GM13976 (cell line): ENCODE data around the gene AKAP8L.
"Not testable (repeated sequence)": the region's sequence is repeated elsewhere in the genome, so short reads cannot be mapped to it uniquely, and the experiment has no call there.

Source experiments
- DNase-seq: peaks from one replicate; pipeline ENCODE4 v3.0.0; 2012; ENCODE audit warnings: low spot score
- in situ Hi-C: fragments of 300-500 bp; cut with MboI; formaldehyde crosslinking; loops from one replicate; pipeline ENCODE4 v1.12.0; 2022; ENCODE audit warnings: low sequenced_read_pairs, mixed read lengths, inconsistent platforms; ENCODE audit not compliant: unreplicated experiment
- TF ChIP-seq, protein P1 (sequence below): IDR thresholded peaks from 2 replicates; pipeline ENCODE4 v1.5.1; 2012; ENCODE audit warnings: borderline replicate concordance, mild to moderate bottlenecking; ENCODE audit not compliant: insufficient read depth; ENCODE audit errors: extremely low read depth, missing control alignments, control extremely low read depth

AKAP8L gene

DNA sequence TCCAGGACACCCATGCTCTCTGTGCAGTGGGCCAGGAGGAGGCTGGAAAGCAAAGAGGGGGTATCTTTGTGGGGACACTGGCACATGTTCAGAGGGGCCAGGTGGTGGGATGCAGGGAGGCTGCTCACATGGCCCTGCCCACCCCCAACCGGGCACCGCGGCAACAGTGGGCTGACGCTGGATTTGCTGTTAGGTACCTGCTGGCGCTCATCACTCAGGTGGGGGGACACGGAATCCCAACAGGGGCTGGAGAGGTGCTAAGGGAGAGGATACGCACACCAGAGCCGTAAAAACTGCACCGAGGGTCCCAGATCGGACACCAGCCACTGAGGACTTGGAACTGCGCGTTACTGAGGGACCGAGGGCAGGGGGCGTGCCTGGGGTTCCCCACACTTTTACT lies 19.2 kb downstream of the AKAP8L start:
- in situ Hi-C loops: no loop called here
- TF ChIP-seq, protein P1, sequence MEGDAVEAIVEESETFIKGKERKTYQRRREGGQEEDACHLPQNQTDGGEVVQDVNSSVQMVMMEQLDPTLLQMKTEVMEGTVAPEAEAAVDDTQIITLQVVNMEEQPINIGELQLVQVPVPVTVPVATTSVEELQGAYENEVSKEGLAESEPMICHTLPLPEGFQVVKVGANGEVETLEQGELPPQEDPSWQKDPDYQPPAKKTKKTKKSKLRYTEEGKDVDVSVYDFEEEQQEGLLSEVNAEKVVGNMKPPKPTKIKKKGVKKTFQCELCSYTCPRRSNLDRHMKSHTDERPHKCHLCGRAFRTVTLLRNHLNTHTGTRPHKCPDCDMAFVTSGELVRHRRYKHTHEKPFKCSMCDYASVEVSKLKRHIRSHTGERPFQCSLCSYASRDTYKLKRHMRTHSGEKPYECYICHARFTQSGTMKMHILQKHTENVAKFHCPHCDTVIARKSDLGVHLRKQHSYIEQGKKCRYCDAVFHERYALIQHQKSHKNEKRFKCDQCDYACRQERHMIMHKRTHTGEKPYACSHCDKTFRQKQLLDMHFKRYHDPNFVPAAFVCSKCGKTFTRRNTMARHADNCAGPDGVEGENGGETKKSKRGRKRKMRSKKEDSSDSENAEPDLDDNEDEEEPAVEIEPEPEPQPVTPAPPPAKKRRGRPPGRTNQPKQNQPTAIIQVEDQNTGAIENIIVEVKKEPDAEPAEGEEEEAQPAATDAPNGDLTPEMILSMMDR: no peak
- DNase-seq: no peak

DNA sequence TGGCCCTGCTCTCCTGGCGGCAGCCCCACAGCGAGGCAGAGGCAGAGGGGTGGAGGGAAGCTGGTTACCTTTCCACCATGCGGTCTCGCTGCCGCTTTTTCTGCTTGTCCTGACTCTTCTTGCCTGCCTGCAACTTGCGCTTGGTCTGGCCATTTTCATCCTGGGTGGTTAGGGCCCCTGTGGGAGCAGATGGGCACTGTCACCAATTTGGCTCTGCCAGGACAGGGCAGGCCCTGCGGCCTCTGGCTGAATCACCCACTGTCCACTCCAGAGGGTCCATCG lies 19.6 kb downstream of the AKAP8L start:
- in situ Hi-C loops: no loop called here
- no peak for DNase-seq
- TF ChIP-seq, protein P1: no peak

DNA sequence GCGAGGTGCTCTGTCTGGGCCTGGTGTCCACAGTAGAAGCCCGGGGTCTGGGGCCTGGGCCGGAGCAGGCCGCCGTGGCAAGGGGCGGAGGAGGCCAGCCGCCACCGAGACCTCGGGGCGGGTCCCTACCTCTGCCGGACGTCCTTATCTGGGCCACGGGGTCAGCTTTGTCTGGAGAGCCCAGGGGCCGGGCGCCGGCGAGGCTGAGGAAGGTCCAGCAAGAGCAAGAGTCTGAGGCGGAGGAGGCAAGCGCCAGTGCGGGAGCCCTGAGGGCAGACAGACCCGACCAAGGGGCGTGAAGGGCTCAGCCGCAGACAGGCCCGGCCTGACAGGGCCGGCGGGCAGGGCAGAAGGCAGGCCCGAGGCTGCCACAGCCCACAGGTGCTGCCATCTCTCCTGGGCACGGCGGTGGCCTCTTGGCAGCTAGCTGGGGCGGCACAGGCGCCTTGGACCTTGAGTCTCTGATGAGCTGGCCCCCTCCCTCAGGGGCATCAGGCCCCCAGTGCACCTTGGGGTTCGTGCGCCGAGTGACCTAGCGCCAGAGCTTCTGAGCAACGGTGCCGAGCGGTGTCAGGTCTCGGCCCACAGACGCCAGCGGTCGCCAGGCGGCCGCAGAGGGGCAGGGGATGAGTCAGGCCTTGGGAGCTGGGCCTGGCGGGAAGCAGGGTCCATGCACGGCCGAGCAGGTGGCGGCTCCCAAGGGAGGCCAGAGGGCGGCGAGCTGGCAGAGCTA lies 20.1 kb downstream of the AKAP8L start:
- TF ChIP-seq, protein P1: no peak
- DNase-seq: no peak
- in situ Hi-C loops: no loop called here

DNA sequence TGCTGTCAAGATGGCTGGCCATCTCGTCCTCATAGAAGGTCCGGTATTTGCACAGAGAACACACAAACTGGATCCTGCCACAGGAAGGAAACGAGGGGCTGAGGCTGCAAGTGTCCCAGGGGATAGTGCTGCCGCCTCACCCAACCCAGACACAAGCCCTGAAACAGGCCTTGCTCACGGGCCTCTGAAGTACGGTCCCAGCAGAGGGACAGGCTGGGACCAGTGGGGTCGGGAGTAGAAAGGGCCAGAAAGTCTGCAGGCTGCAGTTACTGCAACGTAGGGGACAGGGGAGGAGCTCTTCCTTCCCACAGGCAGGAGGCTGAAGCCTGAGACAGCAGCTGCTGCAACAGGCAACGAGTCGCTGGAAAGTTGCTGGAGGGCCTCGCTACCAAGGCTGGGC lies 21.0 kb downstream of the AKAP8L start:
- TF ChIP-seq, protein P1: no peak
- in situ Hi-C loops: no loop called here
- DNase-seq: no peak

DNA sequence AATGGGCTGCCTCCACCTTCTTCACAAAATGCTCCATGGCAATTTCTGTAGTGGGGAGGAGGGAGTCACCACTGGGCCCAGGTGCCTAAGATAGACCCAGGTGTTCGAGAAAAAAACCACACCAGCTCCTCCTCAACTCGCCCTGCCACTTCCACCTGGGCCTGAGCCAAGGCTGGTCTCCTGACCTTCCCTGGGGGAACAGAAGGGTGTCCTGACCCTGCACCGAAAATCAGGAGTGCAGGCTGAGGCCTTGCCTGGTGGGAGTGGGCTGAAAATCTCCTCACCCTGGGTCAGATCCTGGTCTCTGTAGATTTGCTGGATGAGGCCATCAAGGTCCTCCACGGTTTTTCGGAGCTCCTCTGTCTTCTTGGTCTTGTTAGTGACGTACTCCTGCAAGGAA lies 21.6 kb downstream of the AKAP8L start:
- in situ Hi-C loops: no loop called here
- DNase-seq: no peak
- TF ChIP-seq, protein P1: no peak

DNA sequence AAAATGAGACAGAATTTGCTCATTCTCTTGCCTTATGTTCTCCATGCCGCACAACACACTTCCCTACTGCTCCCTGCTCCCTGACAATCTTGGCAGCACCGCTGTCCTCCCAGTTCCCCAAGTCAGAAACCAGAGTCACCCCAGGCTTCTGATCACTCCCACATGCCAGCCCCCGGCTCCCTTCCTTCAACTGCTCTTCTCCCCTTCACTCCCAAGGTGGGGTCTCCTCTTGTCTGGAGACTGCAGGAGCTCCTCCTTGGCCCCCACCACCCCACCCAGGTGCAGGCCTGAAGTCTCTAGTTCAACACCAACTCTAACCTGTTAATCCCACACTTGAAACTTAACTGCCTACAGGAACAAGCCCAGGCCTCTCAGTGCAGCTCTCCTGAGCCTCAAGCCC lies 22.4 kb downstream of the AKAP8L start:
- TF ChIP-seq, protein P1: no peak
- in situ Hi-C loops: no loop called here

DNA sequence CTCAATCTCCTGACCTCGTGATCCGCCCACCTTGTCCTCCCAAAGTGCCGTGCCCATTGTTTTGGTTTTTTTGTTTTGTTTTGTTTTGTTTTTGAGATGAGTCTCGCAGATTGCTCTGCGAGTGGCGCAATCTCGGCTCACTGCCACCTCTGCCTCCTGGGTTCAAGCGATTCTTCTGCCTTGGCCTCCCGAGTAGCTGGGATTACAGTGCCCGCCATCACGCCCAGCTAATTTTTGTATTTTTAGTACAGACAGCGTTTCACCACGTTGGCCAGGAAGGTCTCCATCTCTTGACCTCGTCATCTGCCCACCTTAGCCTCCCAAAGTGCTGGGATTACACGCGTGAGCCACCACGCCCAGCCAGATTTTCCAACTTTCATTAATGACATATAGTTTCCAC lies 23.5 kb downstream of the AKAP8L start:
- DNase-seq, in situ Hi-C loops: not testable (repeated sequence)

More for the DNA sequence above, 22.4 kb downstream of the AKAP8L start:
- no peak for DNase-seq
